ENCODE measurements around the gene ARHGEF16. TPM values are rescaled to one million over a fixed set of nuclear protein-coding genes. Genes with fewer than 3 reads are reported as not detected.
A peak's percentile ranks its signal among the peaks of the same experiment; 100 is the strongest.

ARHGEF16 gene
- total and polyA plus RNA-seq, 5 experiments from 2014 or later = not detected

DNA sequence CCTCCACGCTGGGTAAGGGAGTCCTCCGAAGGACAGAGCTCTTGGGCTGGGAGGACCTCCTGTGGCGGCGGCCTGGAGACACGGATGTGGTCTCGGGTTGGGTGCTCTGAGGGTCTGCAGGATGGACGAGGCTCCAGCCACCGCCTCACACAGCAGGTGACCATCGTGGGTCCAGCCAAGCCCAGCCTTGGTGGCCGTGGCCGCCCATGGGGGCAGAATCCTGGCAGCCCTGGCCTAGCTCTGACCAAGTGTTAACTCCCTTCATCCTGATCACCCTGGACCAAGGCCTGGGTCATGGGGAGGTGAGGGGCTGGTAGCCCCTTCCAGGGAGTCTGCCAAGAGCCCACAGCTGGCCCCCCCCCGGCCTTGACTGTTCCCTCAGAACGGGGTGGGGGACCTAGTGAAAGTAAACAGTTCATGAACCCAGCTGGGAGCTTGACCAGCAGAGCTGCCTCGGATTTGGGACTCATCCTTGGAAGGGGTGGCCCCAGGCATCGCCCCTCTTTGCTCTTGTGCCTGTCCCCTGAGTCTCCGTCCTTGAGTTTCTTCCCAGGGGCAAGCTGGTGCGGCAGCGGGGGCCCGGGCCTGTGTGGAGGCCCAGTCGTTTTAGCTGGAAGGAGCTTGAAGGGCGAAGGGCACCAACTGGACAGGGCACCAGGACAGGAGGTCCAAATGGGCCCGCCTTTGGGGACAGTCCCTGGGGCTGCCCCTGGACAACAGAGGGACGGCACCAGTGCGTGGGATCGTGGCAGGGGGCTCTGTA lies 17.8 kb downstream of the ARHGEF16 start:
- POLR2A ChIA-PET = no interaction called here
- Mint-ChIP-seq H3K9me3 (no peaks in the 10 kb centered on the region), H3K4me3 (no peak overlapping the region), H3K27ac (peak overlapping the region in 1 of 10 donors; percentile 13), H3K27me3 (peaks cover 0 to 5% (median 0%) of the 10 kb centered on the region in 5 donors), H3K36me3 (no peaks in the 10 kb centered on the region), H3K4me1 (peaks cover 0 to 4% (median 0%) of the 10 kb centered on the region in 4 donors)
- DNase-seq (no peak), ATAC-seq (no peak)

DNA sequence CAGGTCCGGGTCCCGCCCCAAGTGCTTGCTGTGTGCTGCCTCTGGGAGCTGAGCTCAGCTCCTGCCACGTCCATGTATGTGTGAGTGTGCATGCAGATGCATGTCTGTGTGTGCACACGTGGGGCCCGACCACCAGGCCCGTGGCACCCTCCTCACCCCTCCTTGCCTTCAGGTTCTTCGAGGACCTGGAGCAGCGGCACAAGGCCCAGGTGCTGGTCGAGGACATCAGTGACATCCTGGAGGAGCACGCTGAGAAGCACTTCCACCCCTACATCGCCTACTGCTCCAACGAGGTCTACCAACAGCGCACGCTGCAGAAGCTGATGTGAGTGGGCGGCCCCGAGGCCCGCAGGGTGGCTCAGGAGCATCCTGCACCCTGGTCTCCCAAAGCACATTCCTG lies 18.4 kb downstream of the ARHGEF16 start:
- POLR2A ChIA-PET = no interaction called here
- DNase-seq (no peak), ATAC-seq (no peak)
- peaks cover 0 to 5% (median 0%) of the 10 kb centered on the region in 5 donors for H3K27me3 Mint-ChIP-seq
- H3K27ac Mint-ChIP-seq = no peak overlapping the region
- no peaks in the 10 kb centered on the region for H3K36me3 Mint-ChIP-seq
- no peak overlapping the region for H3K4me3 Mint-ChIP-seq
- H3K4me1 Mint-ChIP-seq = peaks cover 0 to 4% (median 0%) of the 10 kb centered on the region in 4 donors
- H3K9me3 Mint-ChIP-seq = no peaks in the 10 kb centered on the region

DNA sequence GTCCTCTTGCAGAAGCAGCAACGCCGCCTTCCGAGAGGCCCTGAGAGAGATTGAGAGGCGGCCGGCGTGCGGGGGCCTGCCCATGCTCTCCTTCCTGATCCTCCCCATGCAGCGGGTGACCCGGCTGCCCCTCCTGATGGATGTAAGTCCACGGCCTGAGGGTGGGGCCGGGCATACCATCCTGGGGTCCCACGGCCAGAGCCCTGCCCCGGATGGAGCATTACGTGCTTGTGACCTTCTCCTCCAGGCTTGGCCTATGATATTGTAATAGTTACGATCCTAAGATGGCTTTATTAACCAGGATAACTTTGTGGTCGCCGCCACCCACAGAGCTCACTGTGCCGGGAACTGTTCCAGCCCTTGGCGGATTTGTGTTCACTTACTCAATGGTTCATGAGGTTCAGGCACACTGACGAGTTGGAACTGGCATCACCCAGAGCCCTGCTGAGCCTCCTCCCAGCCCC lies 18.9 kb downstream of the ARHGEF16 start:
- Mint-ChIP-seq H3K27ac (no peak overlapping the region), H3K4me3 (no peak overlapping the region), H3K27me3 (peaks cover 0 to 7% (median 0%) of the 10 kb centered on the region in 5 donors), H3K36me3 (no peaks in the 10 kb centered on the region), H3K4me1 (peaks cover 0 to 4% (median 0%) of the 10 kb centered on the region in 4 donors), H3K9me3 (no peaks in the 10 kb centered on the region)
- no peak for ATAC-seq
- POLR2A ChIA-PET = no interaction called here
- no peak for DNase-seq

DNA sequence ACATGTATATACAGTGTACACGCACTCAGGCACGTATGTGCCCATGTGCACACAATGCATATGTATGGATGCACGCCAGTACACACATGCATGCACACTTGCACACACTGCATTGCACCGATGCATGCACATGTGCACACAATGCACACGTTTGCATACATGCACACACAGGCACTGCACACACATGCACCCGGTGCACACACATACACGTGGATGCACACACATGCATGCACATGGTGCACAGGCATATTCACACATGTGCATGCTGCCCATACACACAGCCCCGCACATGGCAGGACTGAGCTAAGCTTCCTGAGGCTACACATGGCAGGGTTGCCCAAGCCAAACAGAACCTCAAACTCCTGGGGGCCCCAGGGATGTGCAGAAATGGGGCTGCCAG lies 19.6 kb downstream of the ARHGEF16 start:
- no peak for ATAC-seq
- Mint-ChIP-seq H3K27me3 (peaks cover 0 to 7% (median 0%) of the 10 kb centered on the region in 5 donors), H3K27ac (peak overlapping the region in 1 of 10 donors; percentile 78)

DNA sequence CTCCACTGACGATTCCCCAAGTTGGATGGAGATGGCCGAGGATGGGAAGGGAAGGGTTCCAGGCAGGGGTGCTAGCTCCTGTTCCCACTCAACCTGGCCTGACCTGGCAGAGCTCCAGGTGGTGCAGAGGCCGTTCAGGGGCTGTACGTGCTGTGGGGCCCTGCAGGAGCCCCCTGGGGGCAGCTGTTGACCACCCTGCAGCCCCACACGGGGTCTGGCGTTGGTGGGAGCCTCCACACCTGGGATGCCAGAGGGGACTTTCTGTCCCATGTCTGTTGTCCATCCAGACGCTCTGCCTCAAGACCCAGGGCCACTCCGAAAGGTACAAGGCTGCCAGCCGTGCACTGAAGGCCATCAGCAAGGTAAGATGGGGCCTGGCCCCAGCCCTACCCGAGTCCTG lies 20.0 kb downstream of the ARHGEF16 start:
- no peak overlapping the region for H3K27ac Mint-ChIP-seq
- no peaks in the 10 kb centered on the region for H3K36me3 Mint-ChIP-seq
- no peak overlapping the region for H3K4me3 Mint-ChIP-seq
- peaks cover 0 to 4% (median 0%) of the 10 kb centered on the region in 4 donors for H3K4me1 Mint-ChIP-seq
- ATAC-seq (no peak), DNase-seq (no peak)
- no peaks in the 10 kb centered on the region for H3K9me3 Mint-ChIP-seq
- peaks cover 0 to 8% (median 0%) of the 10 kb centered on the region in 5 donors for H3K27me3 Mint-ChIP-seq
- POLR2A ChIA-PET = no interaction called here

More for the DNA sequence above, 19.6 kb downstream of the ARHGEF16 start:
- no peak overlapping the region for H3K4me3 Mint-ChIP-seq
- H3K9me3 Mint-ChIP-seq = no peaks in the 10 kb centered on the region
- peaks cover 0 to 4% (median 0%) of the 10 kb centered on the region in 4 donors for H3K4me1 Mint-ChIP-seq
- POLR2A ChIA-PET = no interaction called here
- H3K36me3 Mint-ChIP-seq = no peaks in the 10 kb centered on the region
- DNase-seq = no peak

DNA sequence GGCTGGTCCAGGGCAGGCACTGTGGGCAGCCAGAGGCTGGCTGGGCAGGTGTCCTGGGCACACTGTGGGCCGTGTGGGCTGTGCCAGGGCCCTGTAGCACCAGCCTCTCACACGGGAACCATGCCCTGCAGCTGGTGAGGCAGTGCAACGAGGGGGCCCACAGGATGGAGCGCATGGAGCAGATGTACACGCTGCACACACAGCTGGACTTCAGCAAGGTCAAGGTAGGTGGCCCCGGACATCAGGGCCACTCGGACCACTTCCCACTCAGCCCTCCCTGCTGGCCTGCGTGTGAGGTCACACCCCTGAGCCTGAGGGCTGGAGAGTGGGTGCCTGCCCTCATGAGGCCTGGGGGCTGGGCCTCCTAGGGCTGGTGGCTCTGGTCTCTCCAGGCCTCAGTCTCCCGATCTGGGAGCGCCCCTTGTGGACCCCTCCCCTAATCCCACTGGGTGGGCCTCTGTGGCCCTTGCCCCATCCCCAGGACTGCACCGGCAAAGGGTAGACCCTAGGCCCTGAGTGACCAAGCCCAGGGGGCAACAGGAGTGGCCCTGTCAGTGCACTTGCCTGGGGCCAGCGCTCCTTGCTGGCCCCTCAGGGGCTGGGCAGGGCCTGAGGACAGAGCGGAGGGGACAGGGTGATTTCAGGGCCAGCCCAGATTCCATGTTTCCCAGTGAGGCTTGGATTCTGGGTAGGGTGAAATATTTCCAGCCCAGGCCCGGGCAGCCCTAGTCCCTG lies 21.5 kb downstream of the ARHGEF16 start:
- no peak for DNase-seq
- no peak overlapping the region for H3K27ac Mint-ChIP-seq
- H3K36me3 Mint-ChIP-seq = no peaks in the 10 kb centered on the region
- no peak overlapping the region for H3K4me3 Mint-ChIP-seq
- ATAC-seq = no peak
- no peaks in the 10 kb centered on the region for H3K9me3 Mint-ChIP-seq
- POLR2A ChIA-PET = no interaction called here
- H3K4me1 Mint-ChIP-seq = no peaks in the 10 kb centered on the region
- peaks cover 0 to 11% (median 0%) of the 10 kb centered on the region in 5 donors for H3K27me3 Mint-ChIP-seq

DNA sequence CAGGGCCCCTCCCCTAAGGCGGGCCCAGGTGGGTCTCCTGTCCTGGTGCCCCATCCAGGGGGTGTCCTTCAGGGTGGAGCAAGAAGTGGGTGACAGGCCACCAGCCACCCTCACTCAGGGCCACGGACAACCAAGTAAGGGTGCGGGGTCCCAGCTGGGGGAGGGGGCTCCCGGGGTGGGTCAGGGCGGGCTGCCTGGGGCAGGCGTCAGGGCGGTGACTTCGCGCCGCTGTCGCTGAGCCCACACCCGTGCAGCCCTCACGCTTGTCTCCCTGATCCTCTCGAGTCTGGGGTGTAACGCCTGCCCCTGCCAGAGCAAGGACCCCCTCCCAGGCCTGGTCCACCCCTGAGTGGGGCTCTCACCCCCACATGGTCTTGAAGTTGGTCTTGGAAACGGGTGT lies 22.2 kb downstream of the ARHGEF16 start:
- ATAC-seq = no peak
- no peak for DNase-seq

DNA sequence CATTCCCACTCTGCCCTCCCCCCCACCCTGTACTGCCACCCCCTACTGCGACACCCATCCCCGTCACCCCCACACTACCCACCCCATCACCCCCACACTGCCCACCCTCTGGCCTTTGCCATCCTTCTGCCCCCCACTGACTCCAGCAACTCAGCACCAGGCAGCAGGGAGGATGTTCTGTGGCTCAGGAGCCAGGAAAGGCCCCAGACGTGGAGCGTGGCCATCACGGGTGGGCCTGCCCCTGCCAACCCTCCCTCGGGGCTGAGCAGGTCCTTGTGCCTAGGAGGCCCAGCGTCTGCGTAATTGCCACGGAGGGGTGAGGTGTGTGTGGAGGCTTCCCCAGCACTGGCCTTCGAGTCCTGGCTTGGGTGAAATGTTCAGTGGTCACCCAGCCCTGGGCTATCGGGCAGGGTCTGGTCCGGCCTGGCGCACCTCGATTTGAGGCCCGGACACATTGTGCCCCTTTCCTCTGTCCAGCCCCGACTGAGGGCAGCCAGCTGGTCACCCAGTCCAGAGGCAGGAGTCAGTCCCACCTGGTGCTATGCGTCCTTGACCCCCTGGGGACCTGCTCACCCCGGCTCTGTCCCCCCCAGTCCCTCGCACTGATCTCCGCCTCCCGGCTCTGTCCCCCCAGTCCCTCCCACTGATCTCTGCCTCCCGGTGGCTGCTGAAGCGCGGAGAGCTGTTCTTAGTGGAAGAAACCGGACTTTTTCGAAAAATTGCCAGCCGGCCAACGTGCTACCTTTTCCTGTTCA lies 23.0 kb downstream of the ARHGEF16 start:
- H3K36me3 Mint-ChIP-seq = no peaks in the 10 kb centered on the region
- peaks cover 0 to 11% (median 0%) of the 10 kb centered on the region in 5 donors for H3K27me3 Mint-ChIP-seq
- H3K27ac Mint-ChIP-seq = no peak overlapping the region
- H3K9me3 Mint-ChIP-seq = no peaks in the 10 kb centered on the region
- no peaks in the 10 kb centered on the region for H3K4me1 Mint-ChIP-seq
- no peak overlapping the region for H3K4me3 Mint-ChIP-seq
- DNase-seq (no peak), ATAC-seq (no peak)
- POLR2A ChIA-PET = no interaction called here

More for the DNA sequence above, 22.2 kb downstream of the ARHGEF16 start:
- Mint-ChIP-seq H3K4me1 (no peaks in the 10 kb centered on the region), H3K36me3 (no peaks in the 10 kb centered on the region), H3K9me3 (no peaks in the 10 kb centered on the region), H3K27me3 (peaks cover 0 to 11% (median 0%) of the 10 kb centered on the region in 5 donors), H3K27ac (no peak overlapping the region), H3K4me3 (no peak overlapping the region)
- POLR2A ChIA-PET = no interaction called here

DNA sequence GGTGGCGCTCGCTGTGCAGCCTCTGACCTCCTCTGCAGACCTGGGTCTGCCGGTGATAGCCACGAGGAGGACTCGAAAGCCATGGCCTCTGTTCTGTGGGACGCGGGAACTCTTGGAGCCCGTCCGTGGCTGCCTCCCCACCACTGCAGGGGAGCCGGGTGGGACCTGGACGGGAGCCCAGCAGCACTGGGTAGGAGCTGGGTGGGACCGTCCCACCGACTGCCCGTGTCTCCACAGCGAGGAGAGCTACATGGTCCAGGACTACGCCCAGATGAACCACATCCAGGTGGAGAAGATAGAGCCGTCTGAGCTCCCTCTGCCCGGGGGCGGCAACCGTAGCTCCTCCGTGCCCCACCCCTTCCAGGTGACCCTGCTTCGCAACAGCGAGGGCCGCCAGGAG lies 23.7 kb downstream of the ARHGEF16 start:
- H3K4me3 Mint-ChIP-seq = no peak overlapping the region
- POLR2A ChIA-PET = no interaction called here
- no peaks in the 10 kb centered on the region for H3K9me3 Mint-ChIP-seq
- H3K4me1 Mint-ChIP-seq = no peaks in the 10 kb centered on the region
- peaks cover 0 to 11% (median 0%) of the 10 kb centered on the region in 5 donors for H3K27me3 Mint-ChIP-seq
- H3K36me3 Mint-ChIP-seq = no peaks in the 10 kb centered on the region
- DNase-seq (no peak), ATAC-seq (no peak)
- H3K27ac Mint-ChIP-seq = no peak overlapping the region

DNA sequence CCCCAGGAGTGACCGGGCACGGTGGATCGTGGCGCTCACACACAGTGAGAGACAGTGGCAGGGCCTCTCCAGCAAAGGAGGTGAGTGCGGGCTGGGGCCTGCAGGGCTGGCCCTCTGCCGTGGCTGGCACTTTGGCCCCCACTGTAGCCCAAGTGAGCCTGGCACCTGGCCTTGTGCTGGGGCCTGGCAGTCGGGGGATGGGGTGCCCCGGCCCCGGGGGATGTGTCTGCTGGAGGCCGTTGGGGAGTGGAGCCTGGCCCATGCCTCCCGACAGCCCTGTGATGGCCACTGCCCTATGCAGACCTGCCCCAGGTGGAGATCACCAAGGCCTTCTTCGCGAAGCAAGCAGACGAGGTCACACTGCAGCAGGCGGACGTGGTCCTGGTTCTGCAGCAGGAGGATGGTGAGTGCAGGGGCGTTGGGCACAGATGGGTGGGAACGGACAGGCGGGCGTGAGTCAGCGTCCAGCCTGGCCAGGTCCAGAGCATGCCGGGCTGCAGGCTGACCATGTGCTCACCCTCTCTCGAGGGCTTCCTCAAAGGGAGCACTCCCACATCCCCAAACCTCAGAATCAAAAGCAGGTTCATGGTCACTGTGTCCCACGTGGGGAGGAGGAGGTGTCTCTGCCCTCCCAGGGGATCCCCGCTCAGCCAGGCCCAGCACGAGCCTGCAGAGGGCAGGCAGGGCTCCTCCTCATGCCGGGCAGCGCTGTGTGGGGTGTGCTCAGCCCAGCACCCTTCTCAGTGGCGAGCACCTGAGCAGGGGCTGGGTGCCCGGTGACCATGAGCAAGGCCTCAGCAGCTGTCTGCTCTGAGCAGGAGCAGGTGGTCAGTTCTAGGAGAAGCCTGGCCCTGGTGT lies 25.3 kb downstream of the ARHGEF16 start:
- Mint-ChIP-seq H3K9me3 (no peaks in the 10 kb centered on the region), H3K27ac (no peak overlapping the region), H3K36me3 (no peaks in the 10 kb centered on the region), H3K27me3 (peaks cover 0 to 5% (median 0%) of the 10 kb centered on the region in 5 donors), H3K4me1 (peaks cover 0 to 6% (median 2%) of the 10 kb centered on the region in 4 donors), H3K4me3 (no peak overlapping the region)
- POLR2A ChIA-PET = no interaction called here
- no peak for DNase-seq
- ATAC-seq = no peak

DNA sequence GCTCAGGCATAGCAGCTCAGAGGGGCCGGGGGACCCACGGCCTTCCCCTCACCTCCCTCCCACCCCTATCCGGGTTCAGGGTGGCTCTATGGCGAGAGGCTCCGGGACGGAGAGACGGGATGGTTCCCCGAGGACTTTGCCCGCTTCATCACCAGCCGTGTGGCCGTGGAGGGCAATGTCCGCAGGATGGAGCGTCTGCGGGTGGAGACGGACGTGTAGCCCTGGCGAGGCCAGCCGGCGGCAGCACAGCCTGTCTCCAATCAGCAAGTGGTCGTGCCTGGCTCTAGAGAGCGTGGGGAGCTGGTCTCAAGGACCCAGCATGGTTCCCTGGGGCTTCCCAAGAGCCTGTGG lies 25.9 kb downstream of the ARHGEF16 start:
- no peak overlapping the region for H3K4me3 Mint-ChIP-seq
- peaks cover 0 to 6% (median 2%) of the 10 kb centered on the region in 4 donors for H3K4me1 Mint-ChIP-seq
- ATAC-seq (no peak), DNase-seq (no peak)
- peaks cover 0 to 5% (median 0%) of the 10 kb centered on the region in 5 donors for H3K27me3 Mint-ChIP-seq
- H3K9me3 Mint-ChIP-seq = no peaks in the 10 kb centered on the region
- no peaks in the 10 kb centered on the region for H3K36me3 Mint-ChIP-seq
- POLR2A ChIA-PET = no interaction called here
- H3K27ac Mint-ChIP-seq = no peak overlapping the region

DNA sequence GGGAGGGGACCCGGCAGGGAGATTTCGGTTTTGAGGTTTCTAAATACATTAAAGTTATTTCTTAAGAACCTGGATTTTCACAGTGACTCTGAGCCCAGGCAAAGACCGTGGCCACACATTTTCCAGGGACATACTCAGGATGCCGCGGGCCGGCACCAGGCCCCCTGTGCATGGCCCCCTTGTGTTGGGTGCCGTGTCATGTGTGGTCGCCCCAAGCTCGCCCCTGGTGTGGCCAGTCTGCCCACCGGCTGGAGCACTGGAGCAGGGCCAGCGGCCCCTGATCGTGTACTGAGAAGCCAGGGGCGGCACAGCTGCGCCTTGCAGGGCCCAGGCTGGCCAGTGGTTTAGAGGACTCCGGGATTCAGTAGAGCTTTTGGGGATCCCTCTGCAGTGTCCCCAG lies 26.6 kb downstream of the ARHGEF16 start:
- H3K36me3 Mint-ChIP-seq = no peaks in the 10 kb centered on the region
- no peak for DNase-seq
- no peak overlapping the region for H3K27ac Mint-ChIP-seq
- POLR2A ChIA-PET = no interaction called here
- H3K27me3 Mint-ChIP-seq = peaks cover 0 to 5% (median 0%) of the 10 kb centered on the region in 5 donors
- no peak for ATAC-seq
- peaks cover 0 to 6% (median 2%) of the 10 kb centered on the region in 4 donors for H3K4me1 Mint-ChIP-seq
- H3K4me3 Mint-ChIP-seq = no peak overlapping the region
- no peaks in the 10 kb centered on the region for H3K9me3 Mint-ChIP-seq
